Measurements from ENCODE around the gene P3R3URF.
A peak's percentile ranks its signal among the peaks of the same experiment; 100 is the strongest.

The P3R3URF gene

GRCh38 chr1:46171351-46171750, 4.9 kb downstream of the P3R3URF start:
- no peak for DNase-seq

GRCh38 chr1:46169811-46170454, 6.4 kb downstream of the P3R3URF start:
- no peak for DNase-seq

- no peak for DNase-seq
Observed at GRCh38 chr1:46168477-46168876, 7.8 kb downstream of the P3R3URF start.

- peak; percentile 91 for DNase-seq
Observed at GRCh38 chr1:46166521-46167462, 9.5 kb downstream of the P3R3URF start.

- no peak for DNase-seq
Observed at GRCh38 chr1:46160212-46160611, 16.1 kb downstream of the P3R3URF start.

DNA sequence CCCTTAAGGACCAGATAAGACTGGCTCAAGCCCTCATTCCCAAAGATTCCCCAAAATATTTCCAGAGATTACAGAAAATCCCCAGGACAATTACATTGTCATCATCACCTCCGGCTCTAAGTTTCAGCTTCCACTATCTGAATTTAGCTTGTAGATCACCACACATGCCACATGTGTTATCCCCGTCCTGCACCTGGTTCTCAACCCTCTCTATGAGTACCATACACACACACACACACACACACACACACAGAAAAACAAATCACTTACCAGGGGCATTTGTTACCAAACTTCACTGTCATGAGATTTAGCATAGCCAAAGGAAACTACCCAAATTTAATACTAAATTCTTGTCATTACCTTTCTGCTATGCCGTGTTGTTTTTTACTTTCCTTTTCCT, 16.8 kb downstream of the P3R3URF start:
- peak; percentile 71 for DNase-seq

- no peak for DNase-seq
Observed at GRCh38 chr1:46158312-46159281, 17.7 kb downstream of the P3R3URF start.

DNA sequence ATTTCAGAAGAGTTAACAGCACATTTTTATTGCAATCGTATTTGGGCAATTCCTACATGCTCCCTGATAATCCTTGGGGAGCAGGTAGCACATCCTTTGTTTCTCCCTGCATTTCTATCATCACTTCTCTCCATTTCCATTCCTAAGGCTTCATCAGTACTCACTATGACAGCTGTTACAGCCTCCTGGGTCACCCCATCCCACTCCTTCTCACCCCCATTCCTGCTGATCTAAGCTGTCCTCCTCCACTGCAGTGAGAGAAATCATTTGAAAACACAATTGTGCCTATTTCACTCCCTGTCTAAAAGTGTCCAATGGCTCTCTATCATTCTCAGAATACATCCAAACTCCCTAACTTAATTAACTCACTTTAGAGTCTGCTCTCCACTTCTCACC, 18.4 kb downstream of the P3R3URF start:
- no peak for DNase-seq

DNA sequence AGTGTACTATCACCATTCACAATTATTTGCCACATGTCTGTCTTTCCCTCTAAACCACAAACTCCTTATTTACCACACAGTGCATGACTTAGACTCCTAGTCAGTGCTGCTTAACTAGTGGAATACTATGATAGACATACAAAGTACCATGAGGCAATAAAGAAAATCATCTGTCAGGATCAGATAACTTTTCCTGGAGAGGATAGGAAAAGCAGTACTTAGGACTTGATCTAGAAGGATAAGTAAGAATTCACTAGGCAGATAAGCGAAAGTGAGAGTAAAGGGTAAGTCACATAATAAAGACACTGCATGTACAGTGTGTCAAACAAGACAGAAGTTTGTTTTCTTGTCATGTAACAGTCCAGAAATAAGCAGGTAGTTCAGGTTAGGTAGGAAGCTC, 22.6 kb downstream of the P3R3URF start:
- no peak for DNase-seq

DNA sequence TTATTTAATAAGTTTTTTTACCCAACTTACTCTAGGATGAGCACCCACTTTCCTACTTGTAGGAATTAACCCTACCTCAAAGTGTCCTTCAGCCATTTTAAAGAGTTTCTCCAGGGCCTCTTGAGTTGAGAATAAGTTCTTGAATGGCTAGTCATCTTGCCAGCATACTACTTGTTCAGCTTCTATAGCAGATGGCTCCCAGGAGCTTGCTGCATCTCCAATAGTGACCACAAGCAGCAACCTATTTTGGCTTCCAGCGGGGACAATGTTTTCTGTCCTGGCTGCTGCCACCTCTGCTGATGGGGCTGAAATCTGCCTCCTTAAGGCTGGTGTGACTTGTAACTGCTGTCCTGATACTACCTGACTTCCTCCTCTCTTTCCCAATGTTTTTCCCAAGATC, 23.1 kb downstream of the P3R3URF start:
- DNase-seq: peak; percentile 40

DNA sequence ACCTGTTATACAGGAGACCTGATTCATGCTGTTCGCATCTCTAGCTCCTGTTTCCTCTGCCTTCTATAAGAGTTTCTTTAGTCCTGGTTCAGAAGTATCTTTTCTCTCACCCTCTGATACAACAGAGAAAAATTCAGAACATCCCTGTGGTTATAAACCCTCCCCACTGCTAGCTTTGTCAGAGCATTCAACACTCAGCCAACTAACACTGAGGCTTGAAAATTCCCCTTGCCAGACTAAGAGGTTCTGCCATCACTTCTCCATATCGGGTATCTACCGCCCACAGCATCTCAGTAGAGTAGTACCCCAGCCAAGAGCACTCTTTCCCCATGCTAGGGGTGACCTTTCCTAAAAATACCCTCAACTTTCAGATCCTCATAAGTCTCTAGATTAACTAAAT, 24.3 kb downstream of the P3R3URF start:
- no peak for DNase-seq

- DNase-seq: no peak
Observed at GRCh38 chr1:46150085-46150484, 26.2 kb downstream of the P3R3URF start.

- DNase-seq: no peak
Observed at GRCh38 chr1:46148318-46148717, 28.0 kb downstream of the P3R3URF start.

- no peak for DNase-seq
Observed at GRCh38 chr1:46137916-46138315, 38.4 kb downstream of the P3R3URF start.

GRCh38 chr1:46136711-46137110, 39.6 kb downstream of the P3R3URF start:
- no peak for DNase-seq

GRCh38 chr1:46134660-46135331, 41.5 kb downstream of the P3R3URF start:
- DNase-seq: peak; percentile 90

DNA sequence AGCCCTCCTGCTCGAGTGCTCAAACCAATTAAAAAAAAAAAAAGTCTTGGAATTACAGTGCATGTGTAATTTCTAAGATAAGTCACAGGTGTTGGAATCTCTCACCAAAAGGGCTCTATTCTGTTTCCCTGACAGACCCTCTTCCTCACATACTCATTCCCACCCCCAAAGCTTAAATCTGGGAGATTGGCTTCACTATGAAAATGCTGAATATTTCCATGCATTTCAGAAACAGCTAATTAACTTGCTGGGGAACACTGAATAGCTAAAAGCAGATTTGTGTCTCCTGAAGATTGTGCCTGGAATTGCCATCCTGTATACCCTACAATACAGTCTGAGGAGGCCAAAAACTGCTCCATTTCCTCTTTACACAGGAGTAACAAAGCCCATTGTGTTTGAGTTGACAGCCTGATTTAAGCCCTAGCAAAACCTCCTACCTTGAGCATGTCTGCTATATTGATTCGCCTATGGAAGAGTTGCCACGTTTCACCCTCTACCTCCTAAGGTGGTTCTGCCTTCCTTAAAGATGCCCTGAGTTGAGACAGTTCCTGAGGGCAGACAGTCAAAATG, 42.4 kb downstream of the P3R3URF start:
- DNase-seq: no peak

- no peak for DNase-seq
Observed at GRCh38 chr1:46133181-46133658, 43.1 kb downstream of the P3R3URF start.

DNA sequence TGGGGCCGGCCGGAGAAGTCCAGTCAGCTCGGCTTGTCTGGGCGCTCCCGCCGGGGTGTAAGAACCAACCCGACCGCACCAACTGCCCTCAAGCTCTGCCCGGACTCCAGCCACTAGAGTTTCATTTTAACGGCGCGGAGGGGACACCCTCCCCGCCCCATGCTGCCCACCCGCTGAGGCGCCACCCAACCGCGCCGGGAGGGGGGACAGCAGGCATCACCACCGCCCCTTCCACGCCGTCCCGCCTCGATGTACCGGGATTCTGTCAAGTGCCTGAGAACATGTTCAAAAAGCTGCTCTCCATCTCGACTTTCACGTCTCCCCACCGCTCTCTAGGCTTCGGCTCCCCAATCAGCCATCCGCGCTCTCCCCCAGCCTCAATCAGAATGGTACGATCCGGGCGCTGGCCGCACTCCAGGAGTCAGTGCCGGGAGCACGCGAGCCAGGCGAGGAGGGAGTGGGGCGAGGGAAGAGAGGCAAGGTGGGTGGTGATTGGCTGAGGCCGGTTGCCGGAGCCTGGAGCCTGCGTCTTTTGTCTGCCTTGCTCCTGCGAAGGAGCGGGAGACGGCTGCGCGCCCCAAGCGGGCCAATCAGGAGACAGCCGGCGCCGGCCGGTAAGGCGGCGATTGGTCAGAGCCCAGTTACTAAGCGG, 43.6 kb downstream of the P3R3URF start, which contains the start of gene PIK3R3:
PIK3R3 (minus strand) TSS at position 101 of the 652 bp plus-strand sequence. CDS start 677 bp downstream, outside the sequence.
- peak; percentile 100 for DNase-seq

DNA sequence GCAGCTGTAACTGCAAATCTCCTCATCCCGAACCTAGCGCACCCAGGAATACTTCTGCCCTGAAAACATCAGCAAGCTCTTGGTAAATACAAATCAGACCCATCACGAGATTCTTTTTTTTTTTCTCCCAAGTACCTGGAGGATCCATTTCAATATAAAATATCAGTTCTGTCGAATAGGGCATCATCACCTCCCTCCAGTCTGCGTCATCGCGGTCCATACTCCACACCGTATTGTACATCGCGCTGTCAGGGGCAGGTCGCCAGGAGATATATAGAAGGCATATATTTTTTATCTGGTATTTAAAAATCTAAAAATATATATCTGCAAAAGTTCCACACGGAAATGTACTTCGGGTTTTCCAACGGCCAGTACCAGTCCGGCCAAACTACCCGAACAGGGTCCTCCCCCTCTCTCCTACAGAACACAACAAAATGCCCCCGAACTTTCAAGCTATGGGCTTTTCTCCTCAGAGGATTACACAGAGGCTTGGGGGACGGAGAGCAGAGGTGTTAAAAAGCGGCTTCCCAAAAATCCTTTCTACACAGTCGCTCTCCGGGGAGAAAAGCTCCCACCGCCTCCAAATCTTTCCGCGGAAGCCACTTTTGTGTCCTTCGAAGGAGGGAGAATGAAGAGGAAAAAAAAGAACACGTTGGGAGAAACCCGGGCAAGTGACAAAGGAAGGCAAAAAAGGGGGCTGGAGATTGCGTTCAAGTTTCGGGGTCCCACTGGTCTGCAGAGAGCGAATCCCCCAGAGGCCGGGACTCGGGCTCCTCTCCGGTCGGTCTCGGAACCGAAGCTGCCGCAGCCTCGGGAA, 44.4 kb downstream of the P3R3URF start:
- DNase-seq: peak; percentile 74

All from RPMI8226 (cell line).